OCI-LY1 (cell line): ENCODE measurements around the gene HNRNPA2B1.

Experiments
- H2AFZ ChIP-seq: fragments of 200-600 bp; sonication (generic), shearing (Covaris generic); 2 replicates; pipeline ENCODE4 v1.6.0; 2014; ENCODE audit warnings: antibody characterized with exemption, mild to moderate bottlenecking, low read length
- H3F3A ChIP-seq: fragments of 200-600 bp; sonication (generic), shearing (Covaris generic); 2 replicates; pipeline ENCODE4 v1.6.0; 2014; ENCODE audit warnings: mild to moderate bottlenecking, antibody characterized with exemption, low read length, moderate library complexity; ENCODE audit not compliant: insufficient read depth
- H3K27ac ChIP-seq: fragments of 200-600 bp; sonication (generic); 2 replicates; pipeline ENCODE4 v1.5.1; 2014; ENCODE audit warnings: low read length, mixed run types, mild to moderate bottlenecking, low read depth; ENCODE audit not compliant: poor library complexity, severe bottlenecking
- H3K27me3 ChIP-seq: fragments of 200-600 bp; sonication (generic); 2 replicates; pipeline ENCODE4 v1.6.0; 2014; ENCODE audit warnings: antibody characterized with exemption, mild to moderate bottlenecking, low read length, moderate library complexity; ENCODE audit not compliant: insufficient read depth
- H3K36me3 ChIP-seq: fragments of 200-600 bp; sonication (generic); 2 replicates; pipeline ENCODE4 v1.6.1; 2014; ENCODE audit warnings: mild to moderate bottlenecking, antibody characterized with exemption, low read length, moderate library complexity, mixed read lengths; ENCODE audit not compliant: insufficient read depth
- H3K4me1 ChIP-seq: fragments of 200-600 bp; sonication (generic); 2 replicates; pipeline ENCODE4 v1.5.1; 2014; ENCODE audit warnings: mild to moderate bottlenecking, low read length, moderate library complexity; ENCODE audit not compliant: insufficient read depth, severe bottlenecking
- H3K4me2 ChIP-seq: fragments of 200-600 bp; sonication (generic), shearing (Covaris generic); 2 replicates; pipeline ENCODE4 v1.6.1; 2014; ENCODE audit warnings: low read length
- H3K4me3 ChIP-seq: fragments of 200-600 bp; sonication (generic); 2 replicates; pipeline ENCODE4 v1.5.1; 2014; ENCODE audit warnings: low read length, low read depth, mild to moderate bottlenecking, mixed read lengths; ENCODE audit not compliant: poor library complexity, severe bottlenecking
- H3K79me2 ChIP-seq: fragments of 200-600 bp; shearing (Covaris generic); 2 replicates; pipeline ENCODE4 v1.6.1; 2016; ENCODE audit warnings: mixed run types, low read length, mixed read lengths; ENCODE audit not compliant: insufficient read depth
- H3K9ac ChIP-seq: fragments of 200-600 bp; sonication (generic), shearing (Covaris generic); 2 replicates; pipeline ENCODE4 v1.6.1; 2014; ENCODE audit warnings: mild to moderate bottlenecking, low read length, mixed read lengths
- H3K9me2 ChIP-seq: fragments of 200-600 bp; sonication (generic), shearing (Covaris generic); 2 replicates; pipeline ENCODE4 v1.6.1; 2014; ENCODE audit warnings: low read depth, mild to moderate bottlenecking, low read length, mixed read lengths
- H3K9me3 ChIP-seq: fragments of 200-600 bp; shearing (Covaris generic); 2 replicates; pipeline ENCODE4 v1.6.1; 2014; ENCODE audit warnings: low read length, mixed read lengths
- H4K20me1 ChIP-seq: fragments of 200-600 bp; sonication (generic), shearing (Covaris generic); 2 replicates; pipeline ENCODE4 v1.6.0; 2016; ENCODE audit warnings: mild to moderate bottlenecking, low read length; ENCODE audit not compliant: insufficient read depth
- CTCF ChIP-seq: fragments of 200-600 bp; sonication (generic), shearing (Covaris generic); IDR thresholded peaks from 2 replicates; pipeline ENCODE4 v1.5.1; 2017; ENCODE audit warnings: mild to moderate bottlenecking, antibody characterized with exemption, low read length, moderate library complexity, mixed read lengths
- EZH2 ChIP-seq: fragments of 200-600 bp; sonication (generic), shearing (Covaris generic); IDR thresholded peaks from 2 replicates; pipeline ENCODE4 v1.8.0; 2017; ENCODE audit warnings: borderline replicate concordance, mixed run types, mild to moderate bottlenecking, antibody characterized with exemption, low read length, moderate library complexity, mixed read lengths

Gene HNRNPA2B1

GRCh38 chr7:26183545-26184280, 16.8 kb downstream of the HNRNPA2B1 start:
- no peaks in the 10 kb centered on the region for H4K20me1 ChIP-seq

DNA sequence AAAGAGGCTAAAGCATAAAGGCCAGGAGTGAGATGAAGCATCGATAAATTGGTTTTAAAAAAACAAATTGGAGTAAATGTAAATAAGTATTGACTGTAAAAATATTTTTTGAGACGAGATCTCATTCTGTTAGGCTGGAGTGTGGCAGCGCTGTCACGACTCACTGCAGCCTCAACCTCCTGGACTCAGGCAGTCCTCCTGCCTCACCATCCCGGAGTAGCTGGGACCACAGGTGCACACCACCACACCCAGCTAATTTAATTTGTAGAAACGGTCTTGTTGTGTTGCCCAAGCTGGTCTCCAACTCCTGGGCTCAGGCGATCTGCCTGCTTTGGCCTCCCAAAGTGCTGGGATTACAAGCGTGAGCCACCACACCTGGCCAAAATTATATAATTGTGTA, 17.8 kb downstream of the HNRNPA2B1 start:
- no peaks in the 10 kb centered on the region for H3K79me2 ChIP-seq
- H3K9ac ChIP-seq: no peak overlapping the region
- peak overlapping the region; percentile 59 for H3K27ac ChIP-seq
- no peaks in the 10 kb centered on the region for H3K9me2 ChIP-seq
- H3K36me3 ChIP-seq: peaks cover 39% of the 10 kb centered on the region; the same call in 1 of the 2 replicates
- TF ChIP-seq CTCF (no peak), EZH2 (no peak)
- H3F3A ChIP-seq: peaks cover 47% of the 10 kb centered on the region
- no peaks in the 10 kb centered on the region for H4K20me1 ChIP-seq
- H3K4me2 ChIP-seq: no peak overlapping the region
- peaks cover under 1% of the 10 kb centered on the region for H3K4me1 ChIP-seq
- H3K4me3 ChIP-seq: no peak overlapping the region
- H2AFZ ChIP-seq: no peak overlapping the region
- no peaks in the 10 kb centered on the region for H3K27me3 ChIP-seq
- H3K9me3 ChIP-seq: no peaks in the 10 kb centered on the region

More at GRCh38 chr7:26183545-26184280, 16.8 kb downstream of the HNRNPA2B1 start:
- no peak for TF ChIP-seq CTCF
- no peak for TF ChIP-seq EZH2
- no peak overlapping the region for H2AFZ ChIP-seq
- no peaks in the 10 kb centered on the region for H3K27me3 ChIP-seq
- no peaks in the 10 kb centered on the region for H3K9me3 ChIP-seq
- H3K9ac ChIP-seq: no peak overlapping the region
- no peak overlapping the region for H3K4me3 ChIP-seq
- peak overlapping the region; percentile 59 for H3K27ac ChIP-seq
- peaks cover 56% of the 10 kb centered on the region for H3F3A ChIP-seq
- peaks cover 11% of the 10 kb centered on the region for H3K4me1 ChIP-seq
- no peak overlapping the region for H3K4me2 ChIP-seq
- H3K79me2 ChIP-seq: no peaks in the 10 kb centered on the region
- no peaks in the 10 kb centered on the region for H3K9me2 ChIP-seq
- peaks cover 42% of the 10 kb centered on the region for H3K36me3 ChIP-seq

DNA sequence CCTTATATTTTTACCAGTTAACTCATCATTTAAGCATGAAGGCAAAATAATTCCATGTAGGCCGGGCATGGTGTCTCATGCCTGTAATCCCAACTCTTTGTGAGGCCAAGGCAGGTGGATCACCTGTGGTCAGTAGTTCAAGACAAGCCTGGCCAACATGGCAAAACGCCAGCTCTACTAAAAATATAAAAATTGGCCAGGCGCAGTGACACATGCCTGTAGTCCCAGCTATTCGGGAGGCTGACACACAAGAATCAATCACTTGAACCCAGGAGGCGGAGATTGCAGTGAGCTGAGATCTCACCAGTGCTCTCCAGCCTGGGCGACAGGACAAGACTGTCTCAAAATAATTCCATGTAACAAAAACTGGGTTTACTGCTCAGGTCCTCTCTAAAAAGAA, 18.3 kb downstream of the HNRNPA2B1 start:
- H4K20me1 ChIP-seq: no peaks in the 10 kb centered on the region
- no peak overlapping the region for H2AFZ ChIP-seq
- H3K27ac ChIP-seq: peak overlapping the region; percentile 59
- H3K4me2 ChIP-seq: no peak overlapping the region
- no peak for TF ChIP-seq CTCF
- no peak for TF ChIP-seq EZH2
- H3K36me3 ChIP-seq: peaks cover 39% of the 10 kb centered on the region; the same call in 1 of the 2 replicates
- H3K79me2 ChIP-seq: no peaks in the 10 kb centered on the region
- peaks cover 43% of the 10 kb centered on the region for H3F3A ChIP-seq
- H3K9me2 ChIP-seq: no peaks in the 10 kb centered on the region
- H3K9ac ChIP-seq: no peak overlapping the region
- H3K27me3 ChIP-seq: no peaks in the 10 kb centered on the region
- H3K4me1 ChIP-seq: no peaks in the 10 kb centered on the region
- no peaks in the 10 kb centered on the region for H3K9me3 ChIP-seq
- no peak overlapping the region for H3K4me3 ChIP-seq
